GM18517 (cell line): Measurements from ENCODE around the gene ITGAL.
"Not testable (repeated sequence)": the region's sequence is repeated elsewhere in the genome, so short reads cannot be mapped to it uniquely, and the experiment has no call there.

Source experiments
- ATAC-seq: cut with Tn5 transposase; IDR thresholded peaks from one replicate; pipeline ENCODE4 v1.9.1; 2021; ENCODE audit warnings: mild to moderate bottlenecking, moderate library complexity; ENCODE audit not compliant: unreplicated experiment

The ITGAL gene

DNA sequence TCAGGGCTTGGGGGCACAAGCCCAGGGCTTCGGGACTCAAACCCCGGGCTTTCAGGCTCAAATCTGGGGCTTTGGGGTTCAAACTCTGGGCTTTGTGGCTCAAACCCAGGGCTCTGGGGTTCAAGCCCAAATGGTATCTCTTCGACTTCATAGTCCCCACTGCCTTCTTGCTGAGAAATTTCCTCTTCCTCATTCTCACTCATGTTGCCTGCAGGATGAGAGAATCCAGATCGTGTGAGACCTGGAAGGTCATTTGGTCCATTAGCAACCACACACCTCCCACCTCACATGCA lies 53.2 kb downstream of the ITGAL start:
- no peak for ATAC-seq

DNA sequence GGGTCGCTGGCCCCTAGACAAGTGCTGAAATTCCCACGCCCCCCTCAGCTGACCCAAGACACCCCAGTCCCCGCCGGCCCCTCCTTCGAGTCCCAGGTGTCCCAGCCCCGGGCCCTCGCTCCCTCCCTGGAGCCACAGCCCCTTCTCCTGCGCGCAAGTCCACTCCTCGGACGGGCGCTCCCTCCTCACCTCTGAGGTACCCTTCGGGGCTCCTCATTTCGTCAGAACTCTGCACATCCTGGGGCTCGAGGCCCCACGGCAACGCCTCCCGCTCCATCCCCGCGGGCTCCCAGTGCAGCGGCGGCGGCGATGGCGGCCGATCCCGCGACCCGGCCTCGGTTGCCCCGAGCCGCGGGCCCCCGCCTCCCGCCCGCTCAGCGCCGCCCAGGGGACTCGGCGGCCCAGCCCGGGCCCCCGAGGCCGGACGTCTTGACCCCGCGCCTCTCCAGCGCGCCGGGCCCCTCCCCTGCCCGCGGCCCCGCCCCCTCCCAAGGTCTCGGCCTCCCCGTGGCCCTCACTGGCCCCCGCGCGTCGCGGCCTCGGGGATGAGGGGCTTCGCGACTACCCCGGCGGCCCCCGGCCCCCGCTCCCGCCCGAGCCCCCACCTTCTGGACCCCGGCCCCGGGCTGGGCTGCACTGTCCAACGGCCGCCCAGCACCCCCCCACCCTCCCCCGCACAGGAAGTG lies 53.7 kb downstream of the ITGAL start, which contains the start of gene ZNF768:
Gene ZNF768, minus strand, starts transcription at position 430 of the 686 bp plus-strand sequence. Its CDS starts 153 bp downstream, at position 277.
- ATAC-seq: no peak

DNA sequence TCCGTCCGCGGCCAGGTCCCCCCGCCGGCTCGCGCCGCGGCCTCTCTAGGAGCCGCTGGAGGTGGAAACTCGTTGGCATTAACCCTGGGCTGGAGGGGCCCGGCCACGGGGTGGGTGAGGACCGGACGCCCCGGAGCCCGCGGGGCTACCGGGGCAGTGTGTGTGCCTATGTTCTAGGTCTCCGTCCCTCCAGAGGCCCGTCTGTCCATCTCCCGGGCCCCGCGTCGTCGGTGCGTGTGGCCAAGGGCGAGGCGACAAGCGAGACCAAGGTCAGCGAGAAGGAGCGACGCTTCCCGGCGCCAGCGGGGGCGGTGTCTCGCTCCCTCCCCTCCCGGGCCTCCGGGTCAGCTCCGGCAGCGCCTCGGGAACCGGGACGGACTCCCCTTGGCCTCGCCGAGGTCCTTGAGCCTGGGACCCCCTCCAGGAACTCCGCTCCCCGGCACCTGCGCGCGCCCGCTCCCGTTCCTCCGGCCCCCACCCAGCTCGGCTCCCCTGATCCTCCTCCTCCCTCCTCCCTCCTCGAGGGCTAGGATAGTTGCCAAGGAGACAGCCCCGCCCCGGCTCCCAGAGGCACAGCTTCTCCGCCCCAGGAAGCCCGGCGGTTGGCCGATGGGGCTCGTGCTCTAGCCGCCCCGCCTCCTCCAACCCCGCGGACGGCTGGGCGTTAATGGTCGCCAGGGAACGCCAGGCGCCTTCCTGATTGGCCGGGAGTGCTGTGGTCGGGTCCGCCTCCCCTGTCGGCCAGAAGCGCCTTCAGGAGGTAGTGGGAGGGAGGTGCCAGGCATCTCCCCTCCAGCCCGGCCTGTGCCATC lies 54.5 kb downstream of the ITGAL start:
- ATAC-seq: peak; percentile 73

DNA sequence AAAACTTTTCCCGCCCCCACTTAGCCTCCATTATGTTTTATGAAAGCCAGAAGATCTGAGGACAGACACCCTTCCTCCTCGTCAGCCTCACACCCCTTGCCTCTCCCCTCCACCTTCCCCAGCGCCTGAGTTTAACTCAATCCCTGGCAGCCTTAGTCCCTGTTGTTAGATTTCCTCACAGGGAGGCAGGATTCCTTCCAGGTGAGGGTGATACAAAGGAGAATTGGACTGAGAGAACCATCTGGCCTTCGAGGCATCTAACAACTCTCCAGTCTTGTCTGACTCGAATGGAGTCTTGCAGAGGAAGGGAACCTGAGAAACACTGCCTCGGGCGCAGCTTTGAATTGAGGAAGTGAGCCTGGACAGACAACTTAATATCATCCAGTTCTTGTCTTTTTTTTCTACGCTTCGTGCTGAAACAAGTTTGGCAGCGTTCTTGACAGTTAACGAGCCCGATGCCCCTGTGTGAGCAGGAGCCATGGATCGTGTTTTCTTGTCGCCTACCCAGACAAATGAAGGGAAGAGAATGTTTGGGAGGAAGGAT lies 55.2 kb downstream of the ITGAL start:
- ATAC-seq: peak; percentile 22

DNA sequence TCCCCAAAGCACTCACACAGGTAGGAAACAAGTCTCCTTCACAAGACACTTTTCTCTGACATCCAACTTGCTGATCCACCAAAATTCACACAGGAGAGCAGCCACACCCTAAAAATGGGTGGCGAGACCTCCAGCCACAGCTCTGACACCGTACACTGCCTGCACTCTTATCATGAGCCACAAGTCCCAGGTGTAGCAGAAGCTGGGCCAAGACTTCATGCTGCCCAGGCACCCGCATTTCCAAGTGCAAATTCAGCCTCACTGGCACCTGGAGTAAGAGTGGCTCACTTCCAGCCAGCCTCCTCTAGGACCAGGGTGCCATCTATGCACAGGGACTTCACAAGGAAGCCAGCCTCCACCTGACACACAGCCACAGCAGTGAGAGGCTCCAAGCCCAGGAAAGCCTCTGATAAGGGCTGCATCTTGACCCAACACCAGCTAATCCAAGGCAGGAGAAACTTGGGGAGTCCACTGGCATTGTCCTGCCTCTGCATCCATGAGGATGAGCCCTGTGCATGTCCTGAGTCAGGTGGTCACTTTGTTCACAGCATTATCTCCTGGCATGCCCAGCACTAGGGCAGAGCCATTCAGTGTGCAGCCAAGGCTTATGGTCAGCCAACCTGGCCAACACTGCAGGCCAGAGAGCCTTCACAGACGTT lies 56.4 kb downstream of the ITGAL start:
- no peak for ATAC-seq

DNA sequence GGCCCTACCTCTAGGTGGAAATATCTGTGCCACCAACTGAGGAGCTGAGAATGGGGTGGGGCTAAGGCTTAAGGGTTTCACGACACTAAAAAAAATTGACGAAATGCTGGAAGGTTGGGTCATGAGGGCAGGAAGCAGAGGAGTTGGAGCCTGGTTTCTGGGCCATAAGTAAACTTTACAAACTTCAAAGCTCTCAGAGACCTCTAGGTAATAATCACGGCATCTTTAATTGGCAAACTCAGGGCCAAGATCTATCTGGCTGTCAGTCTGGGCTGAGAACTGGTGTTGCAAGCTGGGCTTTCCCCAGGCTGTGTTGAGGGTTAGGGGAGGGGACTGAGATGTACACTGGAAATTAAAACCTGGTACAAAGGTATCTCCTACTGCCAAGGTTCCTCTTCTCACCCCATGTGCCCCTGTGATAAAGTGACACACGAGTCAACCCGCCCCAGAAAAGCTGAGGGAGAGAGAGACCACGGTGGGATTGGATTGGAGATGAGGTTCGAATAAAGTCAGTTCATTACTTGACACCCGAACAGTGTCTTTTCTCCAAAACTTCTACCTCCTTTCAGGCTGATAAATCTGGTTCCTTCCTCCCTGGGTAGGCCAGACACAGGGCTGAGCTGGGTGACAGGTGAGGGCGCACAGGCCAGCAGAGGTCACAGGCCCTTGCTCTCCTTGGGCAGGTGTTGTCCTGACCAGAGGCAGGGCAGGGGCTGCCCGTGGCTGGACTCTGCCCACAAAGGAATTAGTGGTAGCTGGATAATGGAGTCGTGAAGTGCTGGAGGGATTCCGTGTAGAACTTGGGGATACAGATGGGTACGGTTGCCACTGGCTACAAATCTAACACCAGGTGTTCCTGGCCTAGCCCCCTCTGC lies 57.9 kb downstream of the ITGAL start:
- ATAC-seq: no peak

DNA sequence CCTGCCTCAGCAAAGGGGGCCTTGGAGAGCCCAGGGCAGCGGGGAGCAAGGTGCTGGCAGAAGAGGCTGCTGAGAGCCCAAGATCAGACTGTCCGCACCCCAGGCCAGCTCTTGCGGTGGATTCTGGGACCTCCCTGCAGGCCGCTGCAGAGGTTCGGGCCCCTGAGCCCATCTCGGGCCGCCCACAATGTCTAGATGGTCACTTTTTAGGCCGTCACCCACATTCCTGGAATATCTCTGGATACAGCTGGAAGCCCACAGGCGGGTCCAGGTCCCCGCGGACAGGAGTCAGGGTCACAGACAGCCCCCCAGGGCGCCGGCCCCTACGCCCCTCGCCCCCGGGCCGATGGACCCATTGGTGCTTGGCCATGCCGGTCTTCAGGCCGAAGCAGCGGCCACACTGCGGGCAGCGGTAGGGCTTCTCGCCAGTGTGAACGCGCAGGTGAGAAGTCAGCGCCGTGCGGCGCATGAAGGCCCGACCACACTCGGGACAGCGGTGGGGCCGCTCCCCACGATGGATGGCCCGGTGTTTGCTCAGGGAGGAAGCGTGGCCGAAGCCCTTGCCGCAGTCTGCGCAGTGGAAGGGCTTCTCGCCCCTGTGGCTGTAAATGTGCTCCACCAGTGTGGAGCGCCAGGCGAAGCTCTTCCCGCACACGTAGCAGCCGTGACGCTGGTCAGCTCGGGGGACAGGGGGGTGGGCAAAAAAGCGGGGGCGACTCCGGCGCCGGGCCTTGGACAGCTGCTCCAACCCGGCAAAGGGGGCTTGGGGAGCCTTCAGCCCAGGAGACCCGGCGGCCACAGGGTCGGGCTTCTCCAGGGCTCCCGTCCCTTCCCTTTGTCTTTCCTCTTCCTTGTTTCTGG lies 60.0 kb downstream of the ITGAL start:
- ATAC-seq: no peak

DNA sequence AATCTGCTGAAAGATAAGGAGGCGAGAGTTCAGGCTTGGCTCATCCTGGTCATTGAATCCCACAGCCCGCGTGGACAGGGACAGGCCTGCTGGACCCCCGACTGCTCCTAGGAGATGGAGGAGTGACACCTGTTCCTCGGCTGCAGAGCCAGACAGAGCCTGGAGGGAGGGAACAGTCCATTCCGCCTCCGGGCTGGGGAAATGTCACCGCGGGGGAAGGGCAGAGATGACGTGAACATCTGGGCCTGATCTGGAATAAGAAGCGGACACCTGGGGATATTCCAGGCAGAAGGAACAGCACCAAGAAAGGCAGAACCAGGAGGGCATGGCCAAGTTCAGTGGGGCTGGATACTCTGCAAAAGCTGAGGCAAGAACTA lies 60.6 kb downstream of the ITGAL start:
- ATAC-seq: no peak

DNA sequence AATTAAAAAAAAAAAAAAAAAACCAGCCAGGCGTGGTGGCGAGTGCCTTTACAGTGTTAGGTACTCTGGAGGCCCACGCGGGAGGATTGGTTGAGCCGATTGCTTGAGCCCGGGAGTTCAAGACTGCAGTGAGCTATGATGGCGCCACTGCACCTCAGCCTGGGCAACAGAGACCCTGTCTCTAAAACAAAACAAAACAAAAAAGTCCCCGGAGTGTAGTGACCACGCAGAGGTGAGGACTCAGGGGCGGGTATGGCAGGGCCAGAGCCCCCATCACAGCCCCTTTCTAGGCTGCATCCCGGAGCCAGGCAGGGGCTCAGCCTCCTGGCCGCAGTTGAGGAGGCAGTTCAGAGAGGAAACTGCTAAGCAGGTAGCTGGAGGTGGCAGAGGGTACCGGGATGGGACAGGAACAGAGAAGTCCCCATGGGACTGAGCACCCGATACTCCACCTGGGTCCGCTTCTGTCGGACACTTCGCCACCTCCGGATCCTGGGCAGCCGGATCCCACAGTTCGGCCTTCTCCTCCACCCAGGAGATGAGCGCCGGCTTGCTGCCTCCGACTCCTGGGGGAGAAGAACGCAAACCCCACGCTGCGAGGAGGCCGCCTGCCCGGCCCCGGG lies 61.3 kb downstream of the ITGAL start:
- ATAC-seq: peak; percentile 21

DNA sequence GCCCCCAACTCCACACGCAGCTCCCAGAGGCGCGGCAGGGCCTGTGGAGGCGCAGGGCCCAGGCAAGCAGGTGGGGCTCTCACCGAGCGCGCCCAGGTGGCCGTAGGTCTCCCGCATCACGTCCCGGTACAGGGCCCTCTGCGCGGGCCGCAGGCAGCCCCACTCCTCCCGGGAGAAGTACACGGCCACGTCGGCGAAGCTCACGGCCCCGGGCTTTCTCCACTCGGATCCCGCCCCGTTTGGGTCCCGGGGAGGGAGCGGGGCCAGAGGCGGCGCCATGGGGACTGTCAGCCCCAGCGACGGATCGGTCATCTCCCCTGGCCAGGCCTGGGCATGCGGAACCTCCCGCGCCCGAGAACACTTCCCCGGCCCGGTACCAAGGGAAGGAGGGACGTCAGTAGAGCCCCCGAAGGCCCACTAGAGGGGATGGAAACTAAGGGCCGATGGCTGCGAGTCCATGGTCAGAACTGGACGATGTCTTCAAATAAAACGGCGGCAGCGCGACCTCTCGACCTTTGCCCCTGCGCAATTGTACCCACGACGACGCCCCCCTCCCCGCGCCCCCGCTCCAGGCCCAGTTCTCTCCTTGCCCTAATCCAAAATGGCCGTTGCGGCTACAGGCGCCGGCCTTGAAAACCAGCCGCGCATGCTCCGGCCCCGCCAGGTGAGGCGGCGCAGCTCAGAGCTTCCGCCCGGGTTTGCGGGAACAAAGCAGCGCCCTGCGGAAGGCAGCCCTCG lies 62.0 kb downstream of the ITGAL start, which contains the start of gene ZNF747:
Gene ZNF747, minus strand, starts transcription at position 491 of the 738 bp plus-strand sequence. Its CDS starts 179 bp downstream, at position 312.
- peak; percentile 58 for ATAC-seq

DNA sequence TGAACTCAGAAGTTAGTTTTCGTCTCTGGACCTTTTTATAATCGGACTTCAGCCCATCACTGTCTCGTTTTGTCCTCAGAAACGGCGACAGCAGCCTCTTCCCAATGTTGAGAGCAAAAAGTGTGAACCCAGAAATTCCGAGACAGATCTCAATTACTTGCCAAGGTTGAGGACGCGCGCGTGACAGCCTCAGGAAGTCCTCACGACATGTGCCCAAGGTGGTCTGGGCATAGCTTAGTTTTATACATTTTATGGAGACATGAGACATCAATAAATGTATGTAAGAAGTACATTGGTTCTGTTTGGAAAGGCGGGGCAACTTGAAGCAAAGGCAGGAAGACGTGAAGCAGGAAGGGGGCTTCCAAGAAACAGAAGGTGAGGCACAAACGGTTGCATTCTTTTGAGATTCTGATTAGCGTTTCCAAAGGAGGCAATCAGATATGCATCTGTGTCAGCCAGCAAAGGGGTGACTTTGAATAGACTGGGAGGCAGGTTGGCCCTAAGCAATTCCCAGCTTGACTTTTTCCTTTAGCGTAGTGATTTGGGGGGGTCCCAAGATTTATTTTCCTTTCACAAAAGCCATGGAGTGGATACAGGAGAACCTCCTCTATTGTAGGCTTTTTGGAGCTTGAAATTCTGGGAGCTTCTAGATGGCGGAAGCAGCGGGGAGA lies 62.7 kb downstream of the ITGAL start:
- peak; percentile 15 for ATAC-seq

DNA sequence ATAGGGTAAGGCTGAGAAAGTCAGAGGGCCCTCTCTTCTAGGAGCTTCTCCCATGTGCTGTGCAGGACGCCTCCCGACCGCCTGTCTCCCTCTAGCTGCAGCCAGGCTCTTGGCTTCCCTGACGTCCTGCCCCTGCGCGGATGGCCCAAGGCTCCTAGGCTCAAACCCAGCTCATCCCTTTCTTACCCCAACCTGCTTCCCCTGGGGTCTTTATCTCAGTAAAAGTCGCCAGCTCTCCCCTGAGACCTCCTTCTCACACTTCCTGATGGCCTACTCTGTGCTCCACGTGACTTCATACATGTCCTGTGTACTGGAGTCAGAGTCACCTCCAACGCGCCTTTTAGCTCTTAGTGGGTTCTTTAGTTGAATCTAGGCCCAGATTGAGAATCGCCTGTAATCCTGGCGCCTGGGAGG lies 63.2 kb downstream of the ITGAL start:
- no peak for ATAC-seq

DNA sequence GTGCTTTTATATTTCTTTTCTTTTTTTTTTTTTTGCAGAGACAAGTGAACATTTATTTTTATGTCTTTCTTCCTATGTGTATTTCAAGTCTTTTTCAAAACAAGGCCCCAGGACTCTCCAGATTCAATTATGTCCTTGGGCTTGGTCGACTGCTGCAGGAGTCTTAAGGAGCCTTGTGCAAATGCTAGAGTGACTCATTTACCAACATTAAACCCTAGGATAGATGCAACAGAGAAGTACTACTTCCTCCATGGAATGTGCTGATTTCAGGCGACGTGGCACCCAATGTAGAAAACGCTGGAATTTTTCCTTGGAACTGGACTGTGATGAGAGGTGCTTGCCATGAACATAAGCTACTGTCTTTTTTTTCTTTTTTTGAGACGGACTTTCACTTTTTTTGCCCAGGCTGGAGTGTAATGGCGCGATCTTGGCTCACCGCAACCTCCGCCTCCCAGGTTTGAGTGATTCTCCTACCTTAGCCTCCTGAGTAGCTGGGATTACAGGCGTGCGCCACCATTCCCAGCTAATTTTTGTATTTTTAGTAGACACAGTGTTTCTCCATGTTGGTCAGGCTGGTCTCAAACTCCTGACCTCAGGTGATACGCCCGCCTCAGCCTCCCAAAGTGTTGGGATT lies 64.0 kb downstream of the ITGAL start:
- ATAC-seq: not testable (repeated sequence)

DNA sequence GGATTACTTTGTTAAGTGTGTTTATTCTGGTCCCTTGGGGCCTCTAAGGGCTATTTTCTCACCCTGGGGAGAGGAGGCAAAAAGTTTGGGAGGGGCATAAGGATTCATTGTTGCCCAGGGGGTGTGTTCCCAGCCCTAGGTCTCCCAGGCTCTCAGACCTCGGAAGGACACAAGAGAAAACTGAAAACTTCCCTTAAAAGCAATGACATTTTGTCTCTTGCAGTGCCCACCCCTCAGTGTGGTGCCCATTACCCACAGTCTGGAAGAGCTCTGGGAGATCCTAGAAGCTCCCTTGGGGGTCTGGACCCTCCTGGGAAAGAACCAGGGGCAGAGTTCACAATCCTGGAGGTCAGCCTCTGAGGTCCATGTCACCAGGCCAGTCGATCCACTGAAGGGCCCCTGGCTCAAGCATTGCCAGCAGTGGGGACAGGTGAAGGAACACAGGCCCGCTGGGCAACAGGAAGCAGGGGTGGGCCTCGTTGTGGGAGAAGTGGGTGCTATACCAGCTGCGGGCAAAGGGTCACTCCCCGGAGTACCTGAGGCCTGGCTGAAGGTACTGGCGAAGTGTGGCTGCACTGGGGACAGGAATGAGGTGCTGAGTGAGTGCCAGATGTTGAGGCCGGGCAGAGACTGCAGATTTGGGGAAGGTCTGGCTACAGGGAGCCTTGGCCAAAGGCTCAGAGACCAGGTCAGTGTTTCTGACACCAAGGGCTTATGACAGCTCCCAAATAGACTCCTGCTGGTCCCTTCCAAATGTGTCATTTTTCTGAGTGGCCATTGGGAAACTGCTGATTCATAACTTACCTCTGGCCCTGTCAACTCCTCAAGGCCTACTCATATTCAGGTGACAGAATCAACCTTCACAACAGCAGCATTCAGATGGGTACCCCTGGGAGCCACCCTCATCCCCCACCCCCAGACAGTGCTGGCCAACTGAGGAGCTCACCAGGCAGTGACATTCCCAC lies 66.7 kb downstream of the ITGAL start:
- no peak for ATAC-seq

DNA sequence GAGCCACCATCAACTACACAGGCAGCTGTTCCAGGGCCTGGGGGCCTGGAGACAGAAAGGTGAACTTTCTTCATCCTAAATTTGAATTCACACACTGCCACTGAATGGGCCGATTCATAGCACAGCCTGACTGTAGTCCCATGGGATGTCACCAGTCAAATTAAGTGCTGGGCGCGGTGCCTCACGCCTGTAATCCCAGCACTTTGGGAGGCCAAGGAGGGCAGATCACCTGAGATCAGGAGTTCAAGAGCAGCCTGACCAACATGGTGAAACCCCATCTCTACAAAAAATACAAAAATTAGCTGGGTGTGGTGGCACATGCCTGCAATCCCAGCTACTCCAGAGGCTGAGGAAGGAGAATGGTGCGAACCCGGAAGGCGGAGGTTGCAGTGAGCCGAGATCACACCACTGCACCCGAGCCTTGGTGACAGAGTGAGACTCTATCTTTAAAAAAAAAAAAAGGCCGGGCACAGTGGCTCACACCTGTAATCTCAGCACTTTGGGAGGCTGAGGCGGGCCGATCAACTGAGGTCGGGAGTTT lies 67.5 kb downstream of the ITGAL start:
- ATAC-seq: not testable (repeated sequence)

DNA sequence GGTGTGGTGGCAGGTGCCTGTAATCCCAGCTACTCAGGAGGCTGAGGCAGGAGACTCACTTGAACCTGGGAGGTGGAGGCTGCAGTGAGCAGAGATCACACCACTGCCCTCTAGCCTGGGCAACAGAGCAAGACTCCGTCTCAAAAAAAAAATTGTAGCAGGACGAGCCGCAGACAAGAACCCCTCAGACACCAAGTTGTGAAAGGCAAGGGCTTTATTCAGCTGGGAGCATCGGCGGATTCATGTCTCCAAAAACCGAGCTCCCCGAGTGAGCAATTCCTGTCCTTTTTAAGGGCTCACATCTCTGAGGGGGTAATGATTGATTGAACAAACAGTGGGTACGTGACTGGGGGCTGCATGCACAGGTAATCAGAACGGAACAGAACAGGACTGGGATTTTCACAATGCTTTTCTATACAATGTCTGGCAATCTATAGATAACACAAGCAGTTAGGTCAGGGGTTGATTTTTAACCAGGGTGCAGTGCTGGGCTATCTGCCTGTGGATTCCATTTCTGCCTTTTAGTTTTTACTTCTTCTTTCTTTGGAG lies 68.4 kb downstream of the ITGAL start:
- ATAC-seq: not testable (repeated sequence)
